Activated CD8-positive, alpha-beta memory T cell treated with anti-CD3 and anti-CD28 coated beads, Interleukin-2, amount 50 U/mL, for 48 hours (primary cell): ENCODE data around the gene NRF1.

ENCODE experiments used
- DNase-seq: peaks from one replicate; pipeline ENCODE4 v3.0.0-alpha.2; 2020

NRF1 gene

DNA sequence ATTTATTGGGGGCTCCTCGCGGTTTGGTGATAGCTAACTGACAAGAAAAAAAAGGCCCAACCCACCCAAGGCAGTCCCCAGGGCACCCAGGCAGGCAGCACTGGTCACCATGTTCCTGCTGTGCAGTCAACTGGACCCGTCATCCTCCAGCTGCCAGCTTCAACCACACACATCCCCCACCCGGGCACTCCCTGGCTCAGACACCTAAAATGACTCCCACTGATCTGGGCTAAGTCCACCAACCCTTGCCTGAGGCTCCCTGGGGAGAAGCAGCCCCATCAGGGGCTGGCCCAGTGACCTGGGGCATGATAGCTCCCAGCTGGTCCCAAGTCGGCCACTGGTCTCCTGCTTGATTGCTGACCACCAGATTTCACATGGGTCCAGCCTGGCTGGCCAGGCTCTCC, 161.8 kb downstream of the NRF1 start:
- DNase-seq = no peak

DNA sequence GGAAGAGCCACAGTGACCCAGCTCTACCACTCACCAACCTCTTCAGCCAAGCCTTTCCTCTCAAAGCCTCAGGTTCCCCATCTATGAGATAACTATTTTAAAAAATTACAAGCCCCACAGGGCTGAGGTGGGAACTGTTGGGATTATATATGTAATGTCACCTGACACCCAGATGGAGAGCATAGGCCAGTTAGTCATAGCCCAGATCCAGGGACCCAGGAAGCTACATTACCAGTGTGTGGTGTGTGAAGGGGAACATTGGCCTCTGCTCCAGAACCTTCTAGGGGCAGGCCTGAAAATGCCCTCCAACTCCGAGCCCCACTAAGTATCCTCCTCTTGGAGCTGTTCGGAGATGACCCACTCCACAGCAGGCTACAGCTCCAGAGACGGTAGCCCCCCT, 162.4 kb downstream of the NRF1 start:
- no peak for DNase-seq

DNA sequence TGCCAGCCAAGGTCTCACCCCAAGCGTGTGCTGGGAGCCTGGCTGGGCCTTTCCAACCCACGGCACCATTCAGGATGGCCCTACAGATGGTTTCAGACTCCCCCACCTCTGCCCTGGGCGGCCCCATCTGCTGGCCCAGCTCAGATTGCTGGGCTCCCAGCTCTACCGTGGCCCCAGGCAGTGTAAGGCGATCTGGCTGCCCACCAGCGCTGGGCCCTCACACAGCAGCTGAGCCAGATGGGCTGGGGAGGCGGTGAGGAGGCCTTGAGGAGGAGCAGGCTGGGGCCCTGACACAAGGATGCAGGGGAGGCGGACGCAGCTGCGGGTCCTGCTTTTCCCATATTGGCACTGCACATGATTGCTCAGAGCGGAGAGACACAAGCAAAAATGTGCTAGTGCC, 162.8 kb downstream of the NRF1 start:
- no peak for DNase-seq

DNA sequence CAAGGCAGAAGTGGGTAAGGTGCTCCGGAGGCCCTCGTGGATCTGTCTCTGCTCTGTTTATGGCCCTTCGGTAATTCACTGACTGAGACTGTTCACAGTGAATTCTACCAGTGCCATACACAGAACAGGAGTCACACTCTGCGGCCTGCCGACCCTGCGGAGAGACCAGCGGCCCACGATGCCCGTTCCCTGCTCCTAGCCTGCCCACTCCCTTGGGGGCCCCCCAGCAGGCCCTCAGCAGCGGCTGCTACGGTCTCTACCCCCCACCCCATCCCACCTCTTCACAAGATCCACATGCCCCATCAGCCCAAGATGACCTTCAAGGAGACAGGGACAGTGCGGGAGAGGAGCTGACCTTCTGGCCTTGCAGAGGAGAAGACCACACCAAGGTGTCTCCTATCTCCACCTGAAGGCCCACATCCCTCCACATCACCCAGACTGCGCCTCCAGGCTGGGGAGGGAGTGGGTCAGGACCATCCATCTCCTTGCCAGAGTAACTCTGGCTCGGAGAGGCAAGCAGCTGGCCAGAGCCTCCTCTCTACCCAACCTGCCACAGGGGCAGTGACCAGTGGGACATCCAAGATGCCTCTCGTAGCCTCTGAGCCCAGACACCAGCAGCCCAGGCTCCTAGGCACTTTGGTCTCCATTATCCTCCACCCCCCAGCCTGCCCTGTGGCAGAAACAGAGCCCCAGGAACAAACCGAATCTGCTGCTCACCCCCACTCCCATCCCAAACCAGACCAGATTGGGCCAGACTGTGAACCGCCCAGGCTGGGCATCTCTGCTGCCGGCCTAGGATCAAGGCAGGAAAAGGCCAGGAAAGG, 163.6 kb downstream of the NRF1 start:
- no peak for DNase-seq

DNA sequence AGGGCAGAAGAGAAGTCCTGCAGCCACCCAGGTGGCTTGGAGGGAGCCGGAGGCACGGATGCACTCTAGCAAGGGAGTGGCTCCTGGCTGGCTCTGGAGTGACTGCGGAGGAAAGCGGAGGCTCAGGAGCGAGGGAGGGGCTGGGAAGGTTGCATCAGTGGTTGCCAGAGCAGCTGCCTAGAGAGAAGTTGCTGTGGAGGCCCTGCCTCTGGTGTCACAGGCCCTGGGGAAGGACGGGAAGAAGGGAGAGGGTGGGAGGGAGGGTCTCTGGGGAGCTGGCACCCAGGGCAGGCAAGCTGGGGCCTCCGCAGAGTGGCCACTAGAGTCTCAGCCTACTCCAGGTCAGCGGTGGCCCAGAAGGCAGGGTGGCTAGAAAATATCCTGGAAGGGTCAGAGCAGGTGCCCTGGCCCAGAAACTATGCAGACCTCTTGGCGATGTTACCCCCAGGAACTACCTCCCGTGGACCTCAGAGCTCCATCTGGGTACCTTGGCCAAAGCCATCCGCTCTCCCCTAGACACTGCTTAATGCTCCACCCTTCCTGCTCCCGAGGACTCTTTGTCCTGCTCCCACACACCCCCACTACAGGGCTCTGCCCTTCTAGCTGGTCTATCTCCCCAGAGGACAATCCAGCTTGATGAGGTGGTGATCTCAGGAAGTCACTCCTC, 164.3 kb downstream of the NRF1 start:
- no peak for DNase-seq

DNA sequence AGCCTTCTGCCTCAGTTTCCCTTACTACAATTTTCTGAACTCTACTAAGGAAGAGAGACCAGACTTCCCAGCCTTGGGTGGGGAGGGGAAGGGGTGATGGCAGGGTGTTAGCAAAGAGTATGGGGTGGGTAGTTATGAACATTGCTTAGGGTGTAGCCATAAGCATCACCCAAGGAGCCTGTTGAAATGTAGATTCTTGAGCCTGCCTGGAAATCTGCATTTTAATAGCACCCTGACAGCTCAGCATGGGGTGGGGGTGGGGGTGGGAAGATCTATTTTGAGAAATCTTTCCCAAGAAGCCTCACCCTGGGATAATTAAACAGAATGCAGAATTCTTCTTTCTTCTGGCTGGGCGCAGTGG, 164.8 kb downstream of the NRF1 start:
- DNase-seq = no peak

DNA sequence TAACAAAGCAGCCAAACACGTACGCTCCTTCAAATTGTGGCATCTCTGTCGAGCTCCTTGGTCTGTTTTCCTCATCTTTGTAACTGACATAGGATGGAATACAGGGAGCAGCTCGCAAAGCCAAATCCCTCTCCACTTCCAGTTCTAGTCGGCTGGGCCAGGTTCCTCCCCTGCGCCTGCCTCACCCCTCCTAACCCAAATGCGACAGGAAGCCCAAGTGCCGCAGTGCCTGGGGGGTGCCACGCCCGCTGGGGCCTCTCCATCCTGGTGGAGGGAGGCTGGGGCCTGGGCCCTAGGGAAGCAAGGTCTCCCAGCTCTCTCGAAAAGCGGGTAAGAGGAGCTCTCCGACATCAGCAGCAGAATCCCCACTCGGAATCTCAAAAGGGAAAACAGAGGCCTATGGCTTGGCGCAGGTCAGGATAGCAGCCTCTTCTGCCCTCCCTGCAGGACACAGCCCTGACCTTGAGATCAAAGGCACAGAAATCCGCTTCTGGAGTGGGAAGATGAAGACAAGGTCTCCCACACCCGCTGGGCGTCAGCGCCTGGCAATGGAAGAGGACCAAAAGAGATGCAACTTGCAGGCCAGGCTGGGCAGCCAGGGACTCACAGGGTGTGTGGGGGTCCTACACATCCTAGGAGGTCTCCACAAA, 165.8 kb downstream of the NRF1 start:
- DNase-seq = no peak

DNA sequence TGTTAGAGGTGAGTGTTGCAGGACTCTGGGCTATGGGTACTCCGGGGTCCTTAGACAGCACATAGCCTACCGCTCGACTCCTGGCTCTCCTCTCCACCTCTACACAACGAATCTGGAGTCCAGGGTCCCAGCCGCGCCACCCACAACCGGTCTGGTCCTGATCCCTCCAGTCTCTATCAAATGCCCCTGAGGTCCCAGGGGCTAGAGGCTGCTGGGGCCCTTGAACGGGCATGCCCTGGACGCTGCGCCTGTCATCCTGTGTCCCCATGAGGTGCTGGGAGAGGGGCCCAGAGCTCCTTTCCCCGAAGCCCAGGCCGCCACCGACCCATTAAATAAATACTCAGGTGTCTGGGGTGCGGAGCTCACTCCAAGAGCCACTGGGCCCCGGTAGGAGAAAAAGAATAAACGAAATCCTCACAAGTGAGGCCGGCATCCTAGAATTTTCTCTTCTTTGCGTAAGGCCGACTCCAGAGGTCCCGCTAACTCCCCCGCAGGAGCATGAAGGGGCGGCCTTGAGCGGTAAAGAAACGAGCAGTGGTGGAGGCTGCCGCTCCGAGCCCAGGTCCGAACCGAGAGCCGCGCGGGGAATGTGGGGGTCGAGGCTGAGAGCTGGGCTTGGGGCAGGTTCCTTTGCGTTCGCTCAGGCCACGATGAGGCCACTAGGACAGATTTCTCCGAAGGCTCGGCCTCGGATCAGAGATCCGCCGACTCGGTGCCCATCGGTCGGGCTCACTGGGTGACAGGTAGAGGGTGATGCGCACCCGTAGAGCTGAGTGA, 166.7 kb downstream of the NRF1 start:
- no peak for DNase-seq

DNA sequence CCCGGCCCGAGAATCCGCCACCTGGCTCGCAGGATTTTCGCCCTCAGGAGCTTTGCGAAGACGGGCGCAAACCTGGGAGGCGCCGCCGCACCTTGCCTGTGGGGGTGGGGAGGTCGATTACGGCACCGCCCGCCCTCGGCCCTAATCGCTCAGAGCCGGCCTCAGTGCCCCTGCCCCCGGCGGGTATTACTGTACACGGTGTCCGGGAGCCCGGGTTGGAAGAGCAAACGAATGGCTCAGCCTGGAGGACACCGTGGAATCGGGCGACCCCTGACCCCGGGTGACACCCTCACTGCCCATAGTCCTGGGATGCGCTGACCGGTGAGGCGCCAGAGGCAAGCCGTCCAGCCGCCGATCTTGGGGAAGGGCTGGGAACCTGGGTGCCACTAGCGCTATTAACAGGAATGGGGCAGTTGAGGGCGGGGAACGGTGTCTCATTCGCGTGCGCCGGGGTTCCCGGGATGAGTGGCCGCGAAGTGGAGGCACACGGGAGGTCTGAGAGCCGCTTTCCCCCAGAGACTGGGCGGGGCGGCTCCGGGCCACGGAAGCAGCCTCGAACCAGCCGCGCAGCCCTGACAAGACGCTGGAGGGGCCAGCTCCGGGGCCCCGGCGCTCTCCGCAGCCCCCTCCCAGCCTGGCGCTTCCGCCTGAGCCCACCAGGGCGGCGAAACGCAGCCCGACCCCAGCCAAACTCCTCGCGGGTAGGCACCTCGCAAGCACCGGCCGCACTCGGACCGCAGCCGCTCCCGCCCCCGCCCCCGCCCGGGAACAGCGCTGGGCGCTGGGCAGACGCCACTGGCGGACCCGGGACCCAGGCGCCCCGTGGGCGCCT, 167.5 kb downstream of the NRF1 start:
- DNase-seq = no peak

DNA sequence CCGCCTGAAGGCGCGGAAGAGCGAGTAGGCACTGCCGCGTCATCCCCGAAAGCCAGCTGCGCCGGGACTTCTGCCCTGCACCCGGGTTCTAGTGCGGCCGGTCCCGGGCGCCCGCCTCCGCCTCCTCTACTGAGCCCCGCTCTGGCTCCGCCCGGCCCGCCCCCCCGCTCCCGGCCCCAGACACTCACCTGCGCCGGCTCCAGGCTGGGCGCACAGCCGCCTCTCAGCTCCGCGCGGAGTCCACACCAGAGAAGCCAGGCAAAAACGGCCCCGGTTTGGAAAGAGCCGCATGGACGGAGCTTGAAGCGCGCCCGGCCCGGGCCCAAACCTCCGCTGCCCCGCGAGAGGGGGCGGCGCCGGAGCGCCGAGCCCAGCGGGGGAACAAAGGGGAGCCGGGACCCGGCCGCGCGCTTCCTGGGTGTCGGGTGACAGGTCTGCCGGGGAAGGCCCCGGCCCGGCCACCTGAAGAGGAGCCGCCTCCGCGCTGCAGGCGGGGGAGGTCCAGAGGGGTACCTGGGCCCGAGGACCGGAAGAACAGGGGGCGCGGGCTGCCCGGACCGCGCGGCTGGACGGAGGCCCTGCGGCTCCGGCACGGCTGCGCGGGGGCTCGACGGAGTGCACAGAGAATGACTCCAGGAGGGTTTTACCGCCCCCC, 168.2 kb downstream of the NRF1 start:
- DNase-seq = peak; percentile 74

DNA sequence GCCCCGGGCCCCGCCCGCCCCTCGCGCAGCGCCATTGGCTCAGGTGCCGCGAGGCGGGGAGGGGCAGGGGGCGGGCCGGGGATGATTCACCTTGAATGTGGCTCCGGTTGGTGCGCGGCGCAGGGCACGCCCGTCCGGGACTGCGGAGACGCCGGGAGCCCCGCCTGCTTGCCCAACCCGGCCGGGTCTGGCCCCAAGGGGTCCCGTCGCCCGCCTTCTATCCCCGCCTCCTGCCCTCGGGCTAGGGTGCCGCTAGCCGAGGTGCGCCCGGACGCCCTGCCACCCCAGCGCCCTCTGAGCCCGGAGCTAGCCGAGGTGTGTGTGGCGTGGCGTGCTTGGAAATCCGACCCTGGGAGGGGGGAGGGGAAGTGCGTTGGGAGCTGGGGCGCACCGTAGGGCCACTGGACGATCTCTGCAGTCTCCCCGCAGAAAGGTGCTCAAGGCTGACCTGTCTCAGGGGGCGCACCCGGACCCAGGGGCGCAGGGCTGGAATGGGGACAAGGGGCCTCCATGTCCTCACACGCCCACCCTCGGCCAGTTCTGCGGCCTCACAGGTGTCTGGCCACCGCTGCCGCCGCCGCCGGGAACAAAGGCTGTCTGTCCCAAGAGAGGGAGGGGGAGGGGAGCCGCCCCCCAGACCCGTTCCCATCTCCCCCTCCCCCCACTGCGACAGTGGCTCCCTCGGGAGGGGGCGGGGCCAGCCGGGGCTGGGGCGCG, 168.9 kb downstream of the NRF1 start:
- DNase-seq = peak; percentile 87

DNA sequence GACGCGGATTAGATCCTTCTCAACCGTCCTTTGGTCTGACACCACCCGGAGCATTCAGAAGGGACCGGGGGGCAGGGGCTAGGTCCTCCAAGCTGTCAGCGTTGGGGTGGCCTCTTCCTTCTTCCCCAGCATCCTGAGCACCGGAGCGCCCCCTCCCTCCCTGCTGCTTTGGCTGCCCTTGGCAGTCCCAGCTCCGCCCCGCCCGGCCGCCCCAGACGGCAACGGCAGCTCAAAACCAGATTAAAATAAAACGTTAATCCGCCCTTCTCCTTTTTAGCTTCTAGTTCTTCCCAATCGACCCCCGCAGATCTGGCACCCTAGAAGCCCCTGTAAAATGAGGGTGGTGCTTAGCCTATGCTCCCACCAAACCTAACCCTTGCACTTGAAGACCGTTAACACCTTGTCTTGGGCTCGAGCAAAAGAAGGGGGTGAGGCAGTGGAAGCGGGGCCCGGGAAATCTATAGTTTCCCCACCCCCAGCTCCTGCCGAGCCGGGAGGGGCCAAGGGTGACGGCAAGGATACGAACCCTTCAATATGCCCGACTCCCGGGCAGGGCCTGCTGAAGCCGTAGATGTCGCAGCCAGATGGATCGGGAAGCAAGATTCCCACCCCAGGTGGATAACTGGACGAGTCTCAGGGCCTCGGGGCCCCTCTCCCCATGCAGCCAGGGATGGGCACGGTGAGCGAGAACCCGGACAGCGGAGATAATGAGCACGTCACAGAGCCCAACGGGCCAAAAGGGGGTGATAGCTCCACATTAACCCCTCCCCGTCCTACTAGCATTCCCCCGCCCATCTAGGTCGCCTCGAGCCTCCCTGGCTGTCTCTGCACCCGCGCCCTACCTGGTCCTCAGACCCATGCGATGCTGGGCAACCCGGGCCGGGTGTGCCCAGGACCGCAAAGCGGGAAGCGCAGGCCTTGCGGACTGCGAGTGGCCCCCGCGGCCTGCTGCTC, 169.7 kb downstream of the NRF1 start:
- DNase-seq = peak; percentile 67

DNA sequence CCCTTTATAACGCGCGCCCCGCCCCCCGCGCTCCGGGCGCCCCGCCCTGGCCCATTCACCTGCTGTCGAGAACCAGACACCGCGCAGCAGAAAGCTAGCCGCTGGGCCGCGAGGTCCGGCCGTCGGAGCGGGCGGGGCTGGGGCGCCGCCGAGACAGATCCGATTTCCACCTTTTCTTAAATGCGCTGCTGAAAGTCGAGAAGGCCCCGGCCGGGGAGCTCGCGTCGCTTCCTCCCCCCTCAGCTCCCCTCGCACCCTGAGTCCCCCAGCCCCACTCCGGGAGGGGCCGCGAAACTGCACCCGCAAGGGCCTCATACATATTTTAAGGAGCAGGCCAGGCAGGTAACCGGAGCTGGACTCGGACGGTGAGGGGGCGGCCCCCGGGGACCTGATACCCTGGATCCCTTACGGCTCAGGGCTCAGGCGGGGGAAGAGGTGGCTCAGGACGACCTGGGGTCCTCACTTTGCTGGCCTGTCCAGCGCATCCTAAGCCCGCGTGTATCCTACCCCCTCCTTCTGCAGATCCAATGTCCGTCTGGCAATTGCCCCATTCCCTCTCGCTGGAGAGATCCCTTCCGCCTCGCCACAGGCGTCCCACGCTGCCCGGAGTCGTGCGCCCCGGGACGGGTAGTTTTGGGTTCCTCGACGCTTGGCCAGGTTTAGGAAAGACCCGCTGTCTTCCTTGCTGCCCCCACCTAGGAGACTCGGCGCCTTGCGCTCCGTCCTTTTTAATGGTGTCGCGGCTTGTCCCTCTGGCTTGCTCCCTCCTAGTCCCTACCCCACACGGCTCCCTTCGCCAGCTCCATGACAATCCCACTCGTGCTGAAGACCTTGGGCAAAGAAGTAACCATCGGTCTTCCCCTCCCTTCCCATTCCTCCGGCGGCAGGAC, 170.7 kb downstream of the NRF1 start:
- peak; percentile 62 for DNase-seq

DNA sequence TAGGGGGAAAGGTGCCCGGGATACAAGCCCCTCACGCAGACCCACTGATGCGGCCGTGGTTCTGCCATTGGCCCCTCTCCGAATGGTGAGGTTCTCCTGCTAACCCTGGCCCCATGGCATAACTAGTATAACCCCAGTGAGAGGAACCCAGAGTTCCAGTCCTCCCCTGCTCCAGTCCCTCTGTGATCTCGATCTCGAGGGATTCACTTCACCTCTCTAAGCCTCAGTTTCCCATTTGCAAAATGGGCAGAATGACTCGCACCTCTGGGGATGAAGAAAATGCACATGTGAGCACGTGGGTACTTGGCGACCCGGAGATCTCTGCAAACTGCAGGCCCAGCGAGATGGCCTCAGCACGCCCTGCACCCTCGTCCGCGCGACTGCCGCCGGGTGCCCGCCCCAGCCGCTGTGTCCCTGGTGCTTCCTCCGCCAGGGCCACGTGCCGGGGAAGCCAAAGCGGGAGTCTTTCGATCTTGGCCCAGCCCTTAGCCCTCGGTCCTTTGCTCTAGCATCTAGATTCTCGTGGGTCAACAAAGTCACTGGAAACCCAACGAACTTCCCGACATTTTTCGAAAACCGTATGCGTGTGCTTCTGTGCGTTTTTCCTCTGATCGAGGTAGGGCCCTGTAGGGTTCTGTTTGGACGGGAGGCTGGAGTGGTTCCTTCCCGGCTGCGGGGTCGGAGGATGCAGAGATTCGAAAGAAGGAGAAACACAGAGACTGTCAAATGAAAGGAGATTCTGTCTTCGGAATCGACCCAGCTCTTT, 171.5 kb downstream of the NRF1 start:
- peak; percentile 60 for DNase-seq

DNA sequence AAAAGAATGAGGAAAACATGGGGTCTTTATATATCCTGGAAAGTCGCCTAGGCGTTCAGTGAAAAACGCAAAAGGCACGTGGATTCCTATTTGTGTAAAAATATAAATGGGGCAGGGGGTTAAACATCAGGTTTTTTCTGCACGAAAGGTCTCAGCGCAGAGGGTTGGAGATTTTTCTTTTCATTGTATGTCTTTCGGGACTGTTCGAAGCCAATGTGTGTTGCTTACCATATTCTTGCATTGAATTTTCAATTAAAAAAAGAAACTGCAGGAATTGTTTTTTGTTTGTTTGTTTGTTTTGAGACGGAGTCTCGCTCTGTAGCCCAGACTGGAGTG, 172.0 kb downstream of the NRF1 start:
- no peak for DNase-seq

DNA sequence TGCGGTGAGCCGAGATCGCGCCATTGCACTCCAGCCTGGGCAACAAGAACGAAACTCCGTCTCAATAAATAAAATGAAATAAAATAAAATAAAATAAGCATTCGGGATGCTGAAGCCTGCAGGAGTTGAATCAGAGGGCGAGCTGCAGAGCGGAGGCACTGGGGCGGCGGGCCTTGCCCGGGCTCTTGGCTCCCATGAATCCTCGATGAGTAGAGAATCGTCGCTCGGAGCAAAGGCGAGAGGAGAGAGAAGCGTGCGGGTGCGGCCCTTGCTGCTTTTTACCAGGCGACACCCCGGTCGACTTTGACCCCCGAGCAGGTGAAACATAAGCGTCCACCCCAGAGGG, 172.9 kb downstream of the NRF1 start:
- no peak for DNase-seq

DNA sequence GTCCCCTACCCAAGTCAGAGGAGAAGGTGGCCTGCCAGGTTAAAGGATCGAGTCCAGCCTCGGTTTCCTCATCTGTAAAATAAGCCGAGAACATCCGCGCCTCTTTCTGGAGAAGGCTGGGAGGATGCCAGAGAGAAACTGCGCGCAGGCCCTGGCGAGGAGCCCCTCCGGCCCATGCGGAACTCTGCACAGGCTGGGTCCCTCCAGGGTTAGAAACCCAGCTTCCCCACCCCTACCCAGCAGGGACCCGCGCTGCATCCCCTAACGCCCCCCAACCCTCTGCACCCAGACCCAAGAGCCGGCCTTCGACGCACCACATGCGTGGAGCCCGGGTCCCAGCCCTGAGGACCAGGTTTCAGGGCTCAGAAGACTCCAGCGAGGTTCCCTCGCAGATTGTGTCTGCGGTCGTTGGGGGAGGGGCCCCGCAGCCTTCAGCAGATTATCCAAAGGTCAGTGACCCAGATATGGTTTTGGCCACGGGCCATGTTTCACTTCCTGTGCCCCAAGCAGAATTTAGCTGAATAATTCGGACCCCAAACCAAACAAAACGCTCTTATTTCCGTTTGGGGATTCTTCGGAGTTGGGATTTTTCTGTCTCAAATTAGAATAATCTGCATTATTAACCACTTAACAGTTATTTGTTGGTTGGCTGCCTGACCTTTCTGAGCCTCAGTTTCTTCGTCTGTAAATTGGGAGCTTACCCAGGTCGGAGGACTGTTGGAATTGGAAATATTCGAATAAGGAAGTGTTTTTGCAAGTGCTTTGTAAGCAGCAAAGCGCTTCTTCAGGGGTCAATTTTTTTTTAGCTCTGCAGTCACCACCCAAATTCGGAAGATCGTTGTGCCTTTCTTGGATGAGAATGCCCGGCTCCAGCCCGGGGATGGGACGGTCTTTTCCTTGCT, 173.5 kb downstream of the NRF1 start:
- DNase-seq = no peak
